Head of caudate nucleus (tissue), 42 donors: ENCODE results near the gene EXOC3L4.

ENCODE experiments used
- DNase-seq, 42 donors: peaks; one replicate each; pipeline versions ENCODE4 v3.0.0 to v3.0.0-alpha.2; 2020 to 2021; ENCODE audit warnings: mixed read lengths in 7 of 42
- intact Hi-C: fragments of 100-400 bp; cut with DNase I; formaldehyde crosslinking; loops from one replicate; pipeline ENCODE4 v1.15.0; 2022

EXOC3L4 gene

GRCh38 chr14:103086771-103087342 lies 7.7 kb upstream of the EXOC3L4 start:
- no peak for DNase-seq
- intact Hi-C loops = no loop called here

- intact Hi-C loops = no loop called here
- DNase-seq = no peak
Observed at GRCh38 chr14:103087343-103087835, 7.1 kb upstream of the EXOC3L4 start.

DNA sequence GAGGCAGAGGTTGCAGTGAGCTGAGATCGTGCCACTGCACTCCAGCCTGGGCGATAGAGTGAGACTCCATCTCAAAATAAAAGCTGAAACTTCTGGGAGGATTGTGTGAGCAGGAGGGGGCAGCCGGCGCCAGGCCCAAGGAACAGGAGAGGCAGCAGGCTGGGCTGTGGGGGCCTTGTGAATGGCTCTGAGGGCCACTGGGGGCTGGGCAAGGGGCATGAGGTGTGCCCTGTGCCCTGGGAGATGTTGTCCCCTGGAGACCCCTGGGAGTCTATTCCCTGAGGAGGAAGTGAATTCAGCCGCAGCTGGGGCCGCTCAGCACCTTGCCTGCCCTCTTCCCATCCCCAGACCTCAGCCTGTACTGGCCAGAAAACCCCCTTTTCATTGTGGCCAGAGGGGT lies 5.6 kb upstream of the EXOC3L4 start:
- DNase-seq = no peak

GRCh38 chr14:103089386-103090335 lies 4.9 kb upstream of the EXOC3L4 start:
- intact Hi-C loops = no loop called here
- DNase-seq = no peak

More for the DNA sequence above, 5.6 kb upstream of the EXOC3L4 start:
- intact Hi-C loops = no loop called here

- intact Hi-C loops = no loop called here
- DNase-seq = no peak
Observed at GRCh38 chr14:103090481-103091020, 4.0 kb upstream of the EXOC3L4 start.

DNA sequence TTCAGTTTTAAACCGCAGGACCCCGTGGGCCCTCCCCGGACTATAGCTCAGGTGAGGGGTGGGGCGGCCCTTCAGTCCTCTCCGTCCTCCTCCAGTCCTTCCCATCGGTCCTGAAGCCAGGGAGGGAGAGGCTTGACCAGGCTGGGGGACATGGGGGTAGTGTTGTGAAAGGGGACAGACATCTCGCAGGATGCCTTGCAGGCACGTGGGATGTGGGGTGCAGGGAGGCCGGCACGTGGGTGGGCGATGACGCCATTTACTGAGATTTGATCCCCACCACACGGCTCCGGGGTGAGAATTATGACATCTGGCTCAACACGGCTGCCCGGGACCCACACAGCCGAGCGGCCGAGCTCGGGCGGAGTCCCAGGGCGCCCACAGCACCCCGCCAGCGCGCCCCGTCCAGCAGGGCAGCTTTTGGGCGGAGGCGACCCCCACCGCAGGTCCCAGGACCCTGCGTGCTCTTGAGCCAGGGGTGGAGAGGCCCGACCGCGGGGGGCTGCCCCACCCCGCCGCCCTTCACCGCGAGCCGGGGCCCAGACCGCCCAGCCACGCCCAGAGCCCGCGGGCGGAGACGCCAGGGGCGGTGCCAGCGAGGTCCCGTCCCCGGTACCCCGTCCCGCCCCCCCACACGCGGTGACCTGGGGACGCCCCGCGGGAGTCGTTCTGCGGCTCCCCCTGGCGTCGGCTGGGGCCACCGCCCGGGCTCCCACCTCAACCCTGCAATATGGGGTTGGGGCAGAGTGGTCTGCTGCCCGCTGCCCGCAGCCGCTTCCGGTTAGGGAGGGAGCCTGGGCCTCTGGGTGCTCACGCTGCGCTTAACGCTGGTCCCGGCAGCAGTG lies 3.3 kb upstream of the EXOC3L4 start:
- DNase-seq = peak in 18 of 42 donors; percentile 15 to 66 (median 36)
- intact Hi-C loops = no loop called here

GRCh38 chr14:103091883-103092222 lies 2.7 kb upstream of the EXOC3L4 start:
- DNase-seq = no peak

DNA sequence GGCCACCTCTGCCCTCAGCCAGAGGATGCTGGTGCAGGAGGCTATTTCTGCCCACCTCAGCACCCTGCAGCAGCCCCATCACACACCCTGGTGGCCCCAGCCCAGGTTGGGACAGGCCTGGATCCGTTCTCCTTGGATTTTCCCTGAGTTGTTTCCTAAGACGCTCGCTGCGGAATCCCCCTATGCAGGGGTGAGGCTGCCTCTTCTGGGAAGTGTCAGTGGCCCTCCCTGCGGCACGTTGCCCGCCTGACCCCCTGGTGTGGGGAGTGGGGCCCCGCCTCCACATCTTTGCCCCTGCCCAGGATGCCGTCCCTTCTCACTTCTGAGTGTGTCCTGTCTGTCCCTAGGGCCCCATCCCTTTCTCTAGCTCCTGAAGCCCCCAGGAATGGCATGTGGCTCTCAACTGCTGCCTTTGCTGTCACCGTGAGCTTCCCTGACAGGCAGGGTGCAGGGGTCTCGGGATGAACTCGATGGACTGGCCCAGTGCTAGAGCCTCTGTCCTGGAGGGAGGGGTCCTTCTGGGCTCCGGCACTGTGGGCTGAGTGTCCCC lies 594 bp upstream of the EXOC3L4 start:
- intact Hi-C loops = no loop called here
- no peak for DNase-seq

More at GRCh38 chr14:103091883-103092222, 2.7 kb upstream of the EXOC3L4 start:
- intact Hi-C loops = no loop called here

DNA sequence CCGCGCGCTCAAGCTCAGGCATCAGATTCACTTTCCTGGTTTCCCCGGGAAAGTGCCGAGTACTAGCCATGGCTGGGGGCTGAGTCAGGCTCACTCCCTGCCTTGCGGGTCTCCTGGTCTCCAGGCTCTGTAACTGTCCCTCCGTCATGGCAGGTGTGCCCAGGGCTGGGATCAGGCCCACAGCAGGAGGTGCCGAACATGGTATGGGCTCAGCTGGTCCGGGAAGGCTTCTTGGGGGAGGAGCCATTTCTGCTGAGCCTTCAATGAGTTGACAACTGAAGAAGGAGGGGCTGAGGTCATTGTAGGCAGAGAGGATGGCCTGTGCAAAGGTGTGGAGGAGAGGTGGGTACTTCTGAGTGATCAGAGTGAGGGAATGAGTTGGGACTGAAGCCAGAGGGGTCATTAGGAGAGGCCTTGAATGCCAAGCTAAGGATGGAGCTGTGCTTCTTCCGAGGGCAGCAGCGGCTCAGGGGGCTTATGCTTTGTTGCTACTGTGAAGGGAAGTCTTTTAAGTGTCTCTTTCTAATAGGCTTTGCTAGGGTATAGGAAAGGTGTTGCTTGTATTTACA lies 769 bp downstream of the EXOC3L4 start:
- DNase-seq = no peak

GRCh38 chr14:103096387-103096786 lies 1.9 kb downstream of the EXOC3L4 start:
- intact Hi-C loops = no loop called here
- DNase-seq = no peak

More for the DNA sequence above, 769 bp downstream of the EXOC3L4 start:
- intact Hi-C loops = no loop called here

GRCh38 chr14:103097244-103097993 lies 2.9 kb downstream of the EXOC3L4 start:
- intact Hi-C loops = no loop called here
- DNase-seq = no peak

DNA sequence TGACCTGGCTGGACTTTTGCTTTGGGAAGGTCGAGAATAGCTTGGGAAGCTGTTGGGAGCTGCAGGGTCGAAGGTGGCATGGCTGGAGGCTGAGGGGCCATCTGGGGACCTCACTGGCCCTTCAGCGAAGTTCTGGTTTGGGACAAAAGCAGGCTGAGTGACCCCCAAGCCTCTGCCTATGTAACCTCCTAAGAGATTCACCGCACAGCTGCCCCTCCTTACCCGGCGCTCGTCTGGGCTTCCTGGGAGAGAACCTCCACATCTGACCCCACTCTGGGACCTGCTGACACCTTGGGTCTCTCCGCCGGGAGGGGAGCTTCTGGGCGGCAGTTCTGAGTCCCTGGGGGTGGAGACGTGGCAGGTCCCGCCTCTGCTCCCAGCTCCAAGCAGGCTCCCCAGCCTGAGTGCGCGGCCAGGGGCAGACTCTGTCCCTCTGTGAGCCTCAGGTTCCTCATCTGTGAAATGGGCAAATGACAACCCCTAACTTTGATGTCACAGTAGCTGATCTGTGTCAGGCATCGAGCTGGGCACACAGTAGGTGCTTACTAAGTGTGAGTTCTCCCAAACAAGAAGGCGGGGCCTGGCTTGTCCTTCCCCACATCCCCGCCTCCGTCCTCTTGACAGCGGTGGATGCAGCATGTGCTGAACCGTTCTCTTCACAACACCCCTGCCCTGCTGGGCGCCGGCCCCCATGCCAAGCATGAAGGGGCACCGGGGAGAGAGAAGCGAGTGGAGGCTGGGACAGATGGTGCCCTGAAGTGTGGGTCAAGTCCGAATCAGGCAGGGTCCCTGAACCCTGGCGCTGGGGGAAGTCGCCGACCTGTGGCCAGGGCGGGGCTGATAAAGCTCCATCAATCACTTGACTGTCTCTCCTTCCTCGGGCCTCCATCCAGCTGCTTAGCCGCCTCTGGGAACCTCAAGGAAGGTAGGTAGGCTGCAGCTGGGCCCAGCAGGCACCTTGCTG lies 3.8 kb downstream of the EXOC3L4 start:
- DNase-seq = no peak
- intact Hi-C loops = no loop called here

- intact Hi-C loops = no loop called here
- DNase-seq = no peak
Observed at GRCh38 chr14:103099081-103099732, 4.7 kb downstream of the EXOC3L4 start.

- intact Hi-C loops = loop anchor here (10.0 kb wide), 1 partner anchor 85 kb away; no protein-coding TSS in a partner anchor
- no peak for DNase-seq
Observed at GRCh38 chr14:103099733-103100280, 5.3 kb downstream of the EXOC3L4 start.

GRCh38 chr14:103100281-103101121 lies 6.0 kb downstream of the EXOC3L4 start:
- intact Hi-C loops = loop anchor here (10.0 kb wide), 1 partner anchor 84 kb away; no protein-coding TSS in a partner anchor
- no peak for DNase-seq
